SH-SY5Y (cell line): ENCODE measurements around the gene STAT4.

Source experiments
- GATA2 ChIP-seq: IDR thresholded peaks from 2 replicates; pipeline ENCODE4 v1.6.1; 2011; ENCODE audit warnings: mild to moderate bottlenecking, low read depth, low read length
- GATA3 ChIP-seq: IDR thresholded peaks from 2 replicates; pipeline ENCODE4 v1.6.1; 2011; ENCODE audit warnings: low read depth, mild to moderate bottlenecking, low read length, moderate library complexity

DNA sequence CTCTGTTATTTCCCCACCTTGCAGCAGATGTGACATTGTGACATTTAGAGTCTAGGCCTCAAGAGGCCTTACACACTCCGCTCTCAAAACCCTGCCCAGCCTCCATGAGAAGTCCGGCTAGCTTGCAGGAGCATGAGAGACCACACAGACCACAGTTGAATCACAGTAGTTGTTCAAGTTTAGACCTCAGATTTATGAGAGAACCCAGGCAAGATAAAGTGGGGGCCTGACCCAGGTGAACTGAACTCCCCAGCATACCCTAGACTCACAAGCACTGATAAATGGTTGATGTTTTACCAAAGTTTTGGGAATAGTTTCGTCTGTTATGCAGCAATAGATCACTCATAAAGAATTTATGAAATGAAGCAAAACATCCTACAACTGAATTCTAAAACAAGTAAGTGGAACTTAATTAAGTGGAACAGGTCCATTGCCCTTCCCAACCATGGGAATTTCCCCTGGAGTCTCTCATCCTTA lies 132.1 kb downstream of the STAT4 start:
- TF ChIP-seq GATA2 = no peak
- no peak for TF ChIP-seq GATA3
